ENCODE measurements around the gene NXF2. TPM values are rescaled to one million over a fixed set of nuclear protein-coding genes. Genes with fewer than 3 reads are reported as not detected.
"Not testable (repeated sequence)": the region's sequence is repeated elsewhere in the genome, so short reads cannot be mapped to it uniquely, and the experiment has no call there.

NXF2 gene, protein sequence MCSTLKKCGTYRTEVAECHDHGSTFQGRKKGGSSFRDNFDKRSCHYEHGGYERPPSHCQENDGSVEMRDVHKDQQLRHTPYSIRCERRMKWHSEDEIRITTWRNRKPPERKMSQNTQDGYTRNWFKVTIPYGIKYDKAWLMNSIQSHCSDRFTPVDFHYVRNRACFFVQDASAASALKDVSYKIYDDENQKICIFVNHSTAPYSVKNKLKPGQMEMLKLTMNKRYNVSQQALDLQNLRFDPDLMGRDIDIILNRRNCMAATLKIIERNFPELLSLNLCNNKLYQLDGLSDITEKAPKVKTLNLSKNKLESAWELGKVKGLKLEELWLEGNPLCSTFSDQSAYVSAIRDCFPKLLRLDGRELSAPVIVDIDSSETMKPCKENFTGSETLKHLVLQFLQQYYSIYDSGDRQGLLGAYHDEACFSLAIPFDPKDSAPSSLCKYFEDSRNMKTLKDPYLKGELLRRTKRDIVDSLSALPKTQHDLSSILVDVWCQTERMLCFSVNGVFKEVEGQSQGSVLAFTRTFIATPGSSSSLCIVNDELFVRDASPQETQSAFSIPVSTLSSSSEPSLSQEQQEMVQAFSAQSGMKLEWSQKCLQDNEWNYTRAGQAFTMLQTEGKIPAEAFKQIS
- not detected in 2 replicates for total RNA-seq (2014; rRNA removed; shearing (Covaris generic); ENCODE audit: low replicate concordance)

DNA sequence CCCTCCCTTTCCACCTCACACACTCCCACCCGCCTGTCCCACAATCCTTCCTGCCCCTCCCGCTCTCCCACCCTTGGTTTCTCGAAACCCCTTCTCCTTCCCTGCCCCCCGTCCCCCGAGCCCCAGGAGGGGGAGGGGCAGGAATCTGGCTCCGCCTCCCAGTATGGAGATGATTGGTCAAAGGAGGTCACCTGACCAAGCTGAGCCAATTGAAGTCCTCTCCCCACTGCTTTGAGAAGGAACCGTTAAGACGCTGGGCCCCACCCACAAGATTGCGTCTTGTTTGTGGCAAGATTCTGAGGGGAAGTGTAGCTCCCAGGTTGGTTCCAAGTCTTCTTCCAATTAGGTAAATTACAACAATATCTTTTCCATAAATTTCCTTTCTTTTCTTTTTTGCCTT lies at the start of gene NXF2:
NXF2 (plus strand) TSS at position 275 of the 400 bp plus-strand sequence. CDS start 59,912 bp downstream, outside the sequence.
- H2AFZ ChIP-seq (ENCODE audit: low read length); H3K27ac ChIP-seq (ENCODE audit: low read length); H3K4me1 ChIP-seq (ENCODE audit: low read length); H3K27me3 ChIP-seq (ENCODE audit: low read length); H3K79me2 ChIP-seq (ENCODE audit: low read length); H3K4me3 ChIP-seq (ENCODE audit: low read length); H3K9me2 ChIP-seq (replicated peaks; ENCODE audit: insufficient read depth, low read length); DNase-seq; H3K36me3 ChIP-seq (ENCODE audit: insufficient read depth, low read length); H4K20me1 ChIP-seq (ENCODE audit: insufficient read depth, low read depth, low read length); H3K4me2 ChIP-seq (ENCODE audit: low read depth, low read length, poor library complexity, severe bottlenecking); H3K9ac ChIP-seq (ENCODE audit: low read length); H3K9me3 ChIP-seq (ENCODE audit: low read length): not testable (repeated sequence)

GRCh38 chrX:102207940-102208339 lies 39.0 kb upstream of the NXF2 start:
- H3K79me2 ChIP-seq (ENCODE audit: low read length); H3K4me1 ChIP-seq (ENCODE audit: low read length); H3K9ac ChIP-seq (ENCODE audit: low read length); H3K27me3 ChIP-seq (ENCODE audit: low read length); H3K9me2 ChIP-seq (replicated peaks; ENCODE audit: insufficient read depth, low read length); H3K4me2 ChIP-seq (ENCODE audit: low read depth, low read length, poor library complexity, severe bottlenecking); H3K4me3 ChIP-seq (ENCODE audit: low read length); H3K9me3 ChIP-seq (ENCODE audit: low read length); DNase-seq; H3K27ac ChIP-seq (ENCODE audit: low read length); H3K36me3 ChIP-seq (ENCODE audit: insufficient read depth, low read length); H4K20me1 ChIP-seq (ENCODE audit: insufficient read depth, low read depth, low read length); H2AFZ ChIP-seq (ENCODE audit: low read length): not testable (repeated sequence)

DNA sequence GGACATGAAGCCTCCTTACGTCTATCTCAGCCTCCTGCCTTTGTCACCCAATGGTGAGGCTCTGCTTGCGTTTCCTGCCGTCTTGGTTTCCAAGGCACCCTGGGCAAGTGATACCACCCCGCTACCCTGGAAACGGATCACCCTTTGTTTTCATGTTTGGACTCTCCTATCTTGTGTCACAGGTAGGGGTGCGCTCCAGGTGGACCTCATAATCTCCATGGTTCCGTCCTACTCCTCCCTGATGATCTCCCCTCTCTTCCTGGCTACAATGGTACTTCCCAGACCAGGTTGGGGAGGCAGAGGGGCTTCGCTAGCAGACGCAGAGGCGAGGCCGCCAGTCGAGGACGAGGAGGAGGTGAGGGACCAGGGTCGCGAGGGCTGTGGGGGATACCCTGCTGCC lies 32.0 kb upstream of the NXF2 start, which contains the start of gene TCP11X1:
TCP11X1 (plus strand) TSS at position 316 of the 400 bp plus-strand sequence.
- not testable (repeated sequence) for H3K4me2 ChIP-seq (ENCODE audit: low read depth, low read length, poor library complexity, severe bottlenecking); H3K27me3 ChIP-seq (ENCODE audit: low read length); H3K79me2 ChIP-seq (ENCODE audit: low read length); H3K4me3 ChIP-seq (ENCODE audit: low read length); H3K36me3 ChIP-seq (ENCODE audit: insufficient read depth, low read length); H3K4me1 ChIP-seq (ENCODE audit: low read length); H3K9ac ChIP-seq (ENCODE audit: low read length); H4K20me1 ChIP-seq (ENCODE audit: insufficient read depth, low read depth, low read length); H2AFZ ChIP-seq (ENCODE audit: low read length); H3K9me2 ChIP-seq (replicated peaks; ENCODE audit: insufficient read depth, low read length); DNase-seq; H3K27ac ChIP-seq (ENCODE audit: low read length); H3K9me3 ChIP-seq (ENCODE audit: low read length)

- not testable (repeated sequence) for H3K4me2 ChIP-seq (ENCODE audit: low read depth, low read length, poor library complexity, severe bottlenecking); H3K79me2 ChIP-seq (ENCODE audit: low read length); H3K36me3 ChIP-seq (ENCODE audit: insufficient read depth, low read length); H3K4me1 ChIP-seq (ENCODE audit: low read length); H3K27ac ChIP-seq (ENCODE audit: low read length); H3K9ac ChIP-seq (ENCODE audit: low read length); H3K9me3 ChIP-seq (ENCODE audit: low read length); H3K9me2 ChIP-seq (replicated peaks; ENCODE audit: insufficient read depth, low read length); H2AFZ ChIP-seq (ENCODE audit: low read length); H3K27me3 ChIP-seq (ENCODE audit: low read length); H3K4me3 ChIP-seq (ENCODE audit: low read length); H4K20me1 ChIP-seq (ENCODE audit: insufficient read depth, low read depth, low read length); DNase-seq
Observed at GRCh38 chrX:102216497-102216896, 30.5 kb upstream of the NXF2 start.

GRCh38 chrX:102235678-102236077 lies 11.3 kb upstream of the NXF2 start:
- H4K20me1 ChIP-seq (ENCODE audit: insufficient read depth, low read depth, low read length); DNase-seq: not testable (repeated sequence)

DNA sequence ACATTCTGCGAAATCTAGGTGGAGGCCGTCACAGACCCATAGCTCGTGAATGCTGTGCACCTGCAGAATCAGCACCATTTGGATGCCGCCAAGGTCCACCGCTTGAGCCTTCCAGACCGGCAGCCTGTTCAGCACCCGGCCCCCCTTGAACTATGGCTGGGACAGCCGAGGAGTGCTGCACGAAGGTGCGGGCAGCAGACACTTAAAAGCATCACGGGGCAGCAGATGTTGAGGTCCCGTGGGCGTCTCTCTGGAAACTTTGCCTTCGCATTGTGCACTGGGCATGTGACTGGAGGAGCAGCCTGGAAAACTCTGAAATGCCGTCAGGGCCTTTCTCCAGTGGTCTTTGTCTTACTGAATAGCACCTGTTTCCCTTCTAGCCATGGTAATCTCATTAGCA lies 6.7 kb upstream of the NXF2 start:
- H3K9ac ChIP-seq (ENCODE audit: low read length); H2AFZ ChIP-seq (ENCODE audit: low read length); H3K27me3 ChIP-seq (ENCODE audit: low read length); H4K20me1 ChIP-seq (ENCODE audit: insufficient read depth, low read depth, low read length); H3K36me3 ChIP-seq (ENCODE audit: insufficient read depth, low read length); H3K79me2 ChIP-seq (ENCODE audit: low read length); H3K4me3 ChIP-seq (ENCODE audit: low read length); H3K27ac ChIP-seq (ENCODE audit: low read length); DNase-seq; H3K9me3 ChIP-seq (ENCODE audit: low read length); H3K9me2 ChIP-seq (replicated peaks; ENCODE audit: insufficient read depth, low read length); H3K4me2 ChIP-seq (ENCODE audit: low read depth, low read length, poor library complexity, severe bottlenecking); H3K4me1 ChIP-seq (ENCODE audit: low read length): not testable (repeated sequence)

More at GRCh38 chrX:102235678-102236077, 11.3 kb upstream of the NXF2 start:
- not testable (repeated sequence) for H3K9me2 ChIP-seq (replicated peaks; ENCODE audit: insufficient read depth, low read length); H3K4me1 ChIP-seq (ENCODE audit: low read length); H3K27ac ChIP-seq (ENCODE audit: low read length); H3K9me3 ChIP-seq (ENCODE audit: low read length); H3K27me3 ChIP-seq (ENCODE audit: low read length); H3K4me2 ChIP-seq (ENCODE audit: low read depth, low read length, poor library complexity, severe bottlenecking); H2AFZ ChIP-seq (ENCODE audit: low read length); H3K36me3 ChIP-seq (ENCODE audit: insufficient read depth, low read length); H3K79me2 ChIP-seq (ENCODE audit: low read length); H3K9ac ChIP-seq (ENCODE audit: low read length); H3K4me3 ChIP-seq (ENCODE audit: low read length)

DNA sequence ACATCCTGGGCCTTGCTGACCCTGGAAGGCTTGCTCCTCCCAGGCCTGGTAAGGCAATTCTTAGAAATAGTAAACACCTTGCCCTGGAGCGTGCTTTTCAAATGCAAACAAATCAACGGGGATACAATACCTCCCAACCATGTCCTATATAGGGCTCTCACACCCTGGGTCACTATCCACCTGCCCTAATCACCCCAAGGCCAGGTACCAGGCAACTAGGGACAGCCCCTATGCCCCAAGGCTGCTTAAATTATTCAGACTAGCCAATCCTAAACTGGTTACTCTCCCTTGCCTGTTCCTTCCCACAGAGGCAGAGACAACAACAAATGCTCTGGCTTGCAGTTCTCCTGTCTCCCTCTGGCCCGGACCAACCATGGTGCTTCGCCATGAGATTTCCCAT lies 25.3 kb downstream of the NXF2 start:
- not testable (repeated sequence) for H3K9ac ChIP-seq (ENCODE audit: low read length); H3K4me2 ChIP-seq (ENCODE audit: low read depth, low read length, poor library complexity, severe bottlenecking); H3K4me1 ChIP-seq (ENCODE audit: low read length); H3K36me3 ChIP-seq (ENCODE audit: insufficient read depth, low read length); H4K20me1 ChIP-seq (ENCODE audit: insufficient read depth, low read depth, low read length); H3K79me2 ChIP-seq (ENCODE audit: low read length); H3K27ac ChIP-seq (ENCODE audit: low read length); H3K9me2 ChIP-seq (replicated peaks; ENCODE audit: insufficient read depth, low read length); H3K4me3 ChIP-seq (ENCODE audit: low read length); DNase-seq; H3K27me3 ChIP-seq (ENCODE audit: low read length); H2AFZ ChIP-seq (ENCODE audit: low read length); H3K9me3 ChIP-seq (ENCODE audit: low read length)

DNA sequence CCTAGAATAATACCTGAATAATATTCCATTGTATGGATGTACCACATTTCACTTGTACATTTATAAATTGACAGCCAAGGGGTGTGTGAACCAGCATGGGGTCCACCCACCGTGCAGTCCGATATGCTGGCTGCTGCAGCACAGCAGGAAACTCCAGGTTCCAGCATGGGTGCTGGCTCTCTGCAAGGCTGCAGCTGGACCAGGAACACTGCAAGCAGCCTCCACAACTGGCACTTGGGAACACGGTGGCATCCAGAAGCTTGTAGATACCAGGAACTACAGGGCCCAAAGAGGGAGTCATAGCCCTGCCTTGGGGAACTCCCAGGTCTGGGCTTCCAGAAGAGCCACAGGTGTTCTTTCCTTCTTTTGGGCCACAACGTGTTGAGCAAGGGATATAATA lies 91.2 kb downstream of the NXF2 start:
- no peak overlapping the region for H2AFZ ChIP-seq (ENCODE audit: low read length)
- H3K9me2 ChIP-seq (replicated peaks; ENCODE audit: insufficient read depth, low read length) = no peaks in the 10 kb centered on the region
- no peaks in the 10 kb centered on the region for H3K4me1 ChIP-seq (ENCODE audit: low read length)
- H3K4me2 ChIP-seq (ENCODE audit: low read depth, low read length, poor library complexity, severe bottlenecking) = no peak overlapping the region
- H3K27ac ChIP-seq (ENCODE audit: low read length) = no peak overlapping the region
- no peaks in the 10 kb centered on the region for H3K27me3 ChIP-seq (ENCODE audit: low read length)
- no peaks in the 10 kb centered on the region for H3K36me3 ChIP-seq (ENCODE audit: insufficient read depth, low read length)
- H3K79me2 ChIP-seq (ENCODE audit: low read length) = no peaks in the 10 kb centered on the region
- H4K20me1 ChIP-seq (ENCODE audit: insufficient read depth, low read depth, low read length) = no peaks in the 10 kb centered on the region
- no peak for DNase-seq
- no peak overlapping the region for H3K9ac ChIP-seq (ENCODE audit: low read length)
- H3K9me3 ChIP-seq (ENCODE audit: low read length) = no peaks in the 10 kb centered on the region
- H3K4me3 ChIP-seq (ENCODE audit: low read length) = no peak overlapping the region

Data from Karpas-422 (cell line).